HepG2 (cell line): Measurements from ENCODE around the gene ATP8A1. TPM values are rescaled to one million over a fixed set of nuclear protein-coding genes. Genes with fewer than 3 reads are reported as not detected.
A peak's percentile ranks its signal among the peaks of the same experiment; 100 is the strongest.

Source experiments
- CC2D1A ChIP-seq: sonication (generic); formaldehyde crosslinking; IDR thresholded peaks from 2 replicates; pipeline ENCODE4 v1.8.1; 2023; ENCODE audit warnings: mild to moderate bottlenecking, missing genetic modification reagents
- KMT2A ChIP-seq: sonication (generic); formaldehyde crosslinking; IDR thresholded peaks from 2 replicates; pipeline ENCODE4 v1.4.0; 2020; ENCODE audit warnings: missing genetic modification reagents
- MED13 ChIP-seq: sonication (generic); formaldehyde crosslinking; IDR thresholded peaks from 2 replicates; pipeline ENCODE4 v1.5.0; 2020; ENCODE audit warnings: missing genetic modification reagents
- MLXIP ChIP-seq: sonication (generic); formaldehyde crosslinking; IDR thresholded peaks from 2 replicates; pipeline ENCODE4 v1.9.0; 2021; ENCODE audit warnings: missing genetic modification reagents, borderline replicate concordance
- RXRB ChIP-seq: IDR thresholded peaks from 2 replicates; pipeline ENCODE4 v1.6.1; 2016; ENCODE audit warnings: borderline replicate concordance, missing genetic modification reagents, missing compliant biosample characterization
- SCMH1 ChIP-seq: sonication (generic); formaldehyde crosslinking; IDR thresholded peaks from 2 replicates; pipeline ENCODE4 v1.9.0; 2021; ENCODE audit warnings: missing genetic modification reagents, mild to moderate bottlenecking, borderline replicate concordance
- SMC3 ChIP-seq: IDR thresholded peaks from 2 replicates; pipeline ENCODE4 v1.6.1; 2011; ENCODE audit warnings: low read length, improper control_type of control experiment
- TBL1XR1 ChIP-seq: fragments of 150-350 bp; IDR thresholded peaks from 2 replicates; pipeline ENCODE4 v1.6.1; 2014; ENCODE audit warnings: borderline replicate concordance, low read length; ENCODE audit not compliant: partially characterized antibody
- ZNF224 ChIP-seq: sonication (generic); formaldehyde crosslinking; IDR thresholded peaks from 2 replicates; pipeline ENCODE4 v1.5.0; 2020; ENCODE audit warnings: mild to moderate bottlenecking, missing genetic modification reagents
- ZNF230 ChIP-seq: sonication (generic); formaldehyde crosslinking; IDR thresholded peaks from 2 replicates; pipeline ENCODE4 v1.4.0; 2020; ENCODE audit warnings: mild to moderate bottlenecking, missing genetic modification reagents
- ZNF430 ChIP-seq: sonication (generic); formaldehyde crosslinking; IDR thresholded peaks from 2 replicates; pipeline ENCODE4 v1.9.0; 2021; ENCODE audit warnings: mild to moderate bottlenecking, missing genetic modification reagents
- ZNF546 ChIP-seq: sonication (generic); formaldehyde crosslinking; conservative IDR thresholded peaks from 2 replicates; pipeline ENCODE4 v1.8.1; 2023; ENCODE audit warnings: mild to moderate bottlenecking, missing genetic modification reagents
- ZNF619 ChIP-seq: sonication (generic); formaldehyde crosslinking; IDR thresholded peaks from 2 replicates; pipeline ENCODE4 v1.4.0; 2020; ENCODE audit warnings: mild to moderate bottlenecking, missing genetic modification reagents
- ZNF644 ChIP-seq: IDR thresholded peaks from 2 replicates; pipeline ENCODE4 v1.6.1; 2016; ENCODE audit warnings: low read depth
- ZNF678 ChIP-seq: sonication (generic); formaldehyde crosslinking; IDR thresholded peaks from 2 replicates; pipeline ENCODE4 v1.4.0; 2020; ENCODE audit warnings: mild to moderate bottlenecking, missing genetic modification reagents
- ZNF713 ChIP-seq: sonication (generic); formaldehyde crosslinking; IDR thresholded peaks from 2 replicates; pipeline ENCODE4 v1.4.0; 2020; ENCODE audit warnings: mild to moderate bottlenecking, missing genetic modification reagents
- polyA plus RNA-seq, 8 experiments: library from polyadenylated mRNA; depleted of rRNA in 3 of 8; stranded (reverse) in 7 of 8; unstranded in 1 of 8; fragments of >200 nt; fragmentation: Illumina TruSeq in 4 of 8; extraction: Trizol in 4 of 8; gene quantifications; 2 replicates each; pipeline versions ENCODE4 v1.2.1 to v1.2.3, GENCODE V29; 2011 to 2016; ENCODE audit warnings: low read depth in 4 of 8, missing spikeins in 1 of 8, mixed read lengths in 1 of 8; ENCODE audit not compliant: insufficient read depth in 1 of 8
- total RNA-seq, 5 experiments: library from RNA; depleted of rRNA; stranded (reverse); fragments of >200 nt; fragmentation: Illumina TruSeq; extraction: Trizol; gene quantifications; 2 replicates each; pipeline ENCODE4 v1.2.3, GENCODE V29; 2016; ENCODE audit warnings: low read depth in 1 of 5
- TF ChIP-seq, protein P1 (sequence below): sonication (generic); formaldehyde crosslinking; IDR thresholded peaks from 2 replicates; pipeline ENCODE4; 2020; ENCODE audit warnings: missing genetic modification reagents, mild to moderate bottlenecking, borderline replicate concordance
- TF ChIP-seq, protein P2 (sequence below): sonication (generic); formaldehyde crosslinking; IDR thresholded peaks from 2 replicates; pipeline ENCODE4 v1.8.0; 2022; ENCODE audit warnings: mild to moderate bottlenecking, missing genetic modification reagents
- TF ChIP-seq, protein P3 (sequence below): sonication (generic); formaldehyde crosslinking; IDR thresholded peaks from 2 replicates; pipeline ENCODE4 v1.5.1; 2020; ENCODE audit warnings: missing genetic modification reagents, mild to moderate bottlenecking, borderline replicate concordance

Gene ATP8A1
- total and polyA plus RNA-seq, 2 of the 13 experiments (the other 11 are each of a cell fraction or from before 2014, with no cell fraction given) = 1.7 to 6.2 TPM

- TF ChIP-seq ZNF713 (CRISPR knock-in tag) (no peak), ZNF678 (CRISPR knock-in tag) (peak; percentile 84; the same call in 1 of the 2 replicates), ZNF430 (CRISPR knock-in tag) (peak; percentile 48; the same call in 1 of the 2 replicates), RXRB (CRISPR knock-in tag) (0 out of 2 replicates have a peak, but pooled peaks have one; percentile 21), ZNF644 (CRISPR knock-in tag) (0 out of 2 replicates have a peak, but pooled peaks have one; percentile 10), ZNF230 (peak; percentile 76), SCMH1 (CRISPR knock-in tag) (no peak), MLXIP (CRISPR knock-in tag) (0 out of 2 replicates have a peak, but pooled peaks have one; percentile 6), KMT2A (CRISPR knock-in tag) (no peak), SMC3 (no peak), ZNF619 (CRISPR knock-in tag) (no peak), CC2D1A (0 out of 2 replicates have a peak, but pooled peaks have one; percentile 40), MED13 (no peak), ZNF546 (CRISPR knock-in tag) (no peak), ZNF224 (CRISPR knock-in tag) (no peak), TBL1XR1 (no peak)
- TF ChIP-seq, protein P1, sequence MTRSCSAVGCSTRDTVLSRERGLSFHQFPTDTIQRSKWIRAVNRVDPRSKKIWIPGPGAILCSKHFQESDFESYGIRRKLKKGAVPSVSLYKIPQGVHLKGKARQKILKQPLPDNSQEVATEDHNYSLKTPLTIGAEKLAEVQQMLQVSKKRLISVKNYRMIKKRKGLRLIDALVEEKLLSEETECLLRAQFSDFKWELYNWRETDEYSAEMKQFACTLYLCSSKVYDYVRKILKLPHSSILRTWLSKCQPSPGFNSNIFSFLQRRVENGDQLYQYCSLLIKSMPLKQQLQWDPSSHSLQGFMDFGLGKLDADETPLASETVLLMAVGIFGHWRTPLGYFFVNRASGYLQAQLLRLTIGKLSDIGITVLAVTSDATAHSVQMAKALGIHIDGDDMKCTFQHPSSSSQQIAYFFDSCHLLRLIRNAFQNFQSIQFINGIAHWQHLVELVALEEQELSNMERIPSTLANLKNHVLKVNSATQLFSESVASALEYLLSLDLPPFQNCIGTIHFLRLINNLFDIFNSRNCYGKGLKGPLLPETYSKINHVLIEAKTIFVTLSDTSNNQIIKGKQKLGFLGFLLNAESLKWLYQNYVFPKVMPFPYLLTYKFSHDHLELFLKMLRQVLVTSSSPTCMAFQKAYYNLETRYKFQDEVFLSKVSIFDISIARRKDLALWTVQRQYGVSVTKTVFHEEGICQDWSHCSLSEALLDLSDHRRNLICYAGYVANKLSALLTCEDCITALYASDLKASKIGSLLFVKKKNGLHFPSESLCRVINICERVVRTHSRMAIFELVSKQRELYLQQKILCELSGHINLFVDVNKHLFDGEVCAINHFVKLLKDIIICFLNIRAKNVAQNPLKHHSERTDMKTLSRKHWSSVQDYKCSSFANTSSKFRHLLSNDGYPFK = peak; percentile 21; the same call in 1 of the 2 replicates
- TF ChIP-seq, protein P2, sequence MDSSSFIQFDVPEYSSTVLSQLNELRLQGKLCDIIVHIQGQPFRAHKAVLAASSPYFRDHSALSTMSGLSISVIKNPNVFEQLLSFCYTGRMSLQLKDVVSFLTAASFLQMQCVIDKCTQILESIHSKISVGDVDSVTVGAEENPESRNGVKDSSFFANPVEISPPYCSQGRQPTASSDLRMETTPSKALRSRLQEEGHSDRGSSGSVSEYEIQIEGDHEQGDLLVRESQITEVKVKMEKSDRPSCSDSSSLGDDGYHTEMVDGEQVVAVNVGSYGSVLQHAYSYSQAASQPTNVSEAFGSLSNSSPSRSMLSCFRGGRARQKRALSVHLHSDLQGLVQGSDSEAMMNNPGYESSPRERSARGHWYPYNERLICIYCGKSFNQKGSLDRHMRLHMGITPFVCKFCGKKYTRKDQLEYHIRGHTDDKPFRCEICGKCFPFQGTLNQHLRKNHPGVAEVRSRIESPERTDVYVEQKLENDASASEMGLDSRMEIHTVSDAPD (CRISPR knock-in tag) = no peak
- TF ChIP-seq, protein P3, sequence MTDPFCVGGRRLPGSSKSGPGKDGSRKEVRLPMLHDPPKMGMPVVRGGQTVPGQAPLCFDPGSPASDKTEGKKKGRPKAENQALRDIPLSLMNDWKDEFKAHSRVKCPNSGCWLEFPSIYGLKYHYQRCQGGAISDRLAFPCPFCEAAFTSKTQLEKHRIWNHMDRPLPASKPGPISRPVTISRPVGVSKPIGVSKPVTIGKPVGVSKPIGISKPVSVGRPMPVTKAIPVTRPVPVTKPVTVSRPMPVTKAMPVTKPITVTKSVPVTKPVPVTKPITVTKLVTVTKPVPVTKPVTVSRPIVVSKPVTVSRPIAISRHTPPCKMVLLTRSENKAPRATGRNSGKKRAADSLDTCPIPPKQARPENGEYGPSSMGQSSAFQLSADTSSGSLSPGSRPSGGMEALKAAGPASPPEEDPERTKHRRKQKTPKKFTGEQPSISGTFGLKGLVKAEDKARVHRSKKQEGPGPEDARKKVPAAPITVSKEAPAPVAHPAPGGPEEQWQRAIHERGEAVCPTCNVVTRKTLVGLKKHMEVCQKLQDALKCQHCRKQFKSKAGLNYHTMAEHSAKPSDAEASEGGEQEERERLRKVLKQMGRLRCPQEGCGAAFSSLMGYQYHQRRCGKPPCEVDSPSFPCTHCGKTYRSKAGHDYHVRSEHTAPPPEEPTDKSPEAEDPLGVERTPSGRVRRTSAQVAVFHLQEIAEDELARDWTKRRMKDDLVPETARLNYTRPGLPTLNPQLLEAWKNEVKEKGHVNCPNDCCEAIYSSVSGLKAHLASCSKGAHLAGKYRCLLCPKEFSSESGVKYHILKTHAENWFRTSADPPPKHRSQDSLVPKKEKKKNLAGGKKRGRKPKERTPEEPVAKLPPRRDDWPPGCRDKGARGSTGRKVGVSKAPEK = no peak
Measured at GRCh38 chr4:42656944-42657792, at the start of gene ATP8A1 (continued).
